ENCODE data around the gene CASQ2. TPM values are rescaled to one million over a fixed set of nuclear protein-coding genes. Genes with fewer than 3 reads are reported as not detected.

Gene CASQ2
- polyA plus RNA-seq, 3 donors from 2014 or later = not detected

DNA sequence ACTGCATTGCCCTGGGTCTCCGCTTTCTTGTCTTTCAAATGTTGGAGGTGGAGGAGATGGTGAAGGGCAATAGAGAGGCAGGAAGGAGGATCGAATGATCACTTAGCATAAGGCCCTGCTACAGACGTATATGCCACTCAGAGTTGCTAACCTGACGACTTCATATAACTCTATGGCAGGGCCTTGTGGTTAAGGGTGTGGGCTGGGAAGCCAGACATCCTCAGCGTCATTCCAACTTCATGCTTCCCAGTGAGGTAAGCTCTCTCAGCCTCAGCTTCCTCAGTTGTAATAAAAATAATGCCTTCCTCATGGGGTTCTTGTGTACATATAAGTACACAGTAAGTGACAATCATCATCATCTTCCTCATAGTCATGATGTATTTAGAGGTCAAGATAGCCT is 54.6 kb downstream of the CASQ2 start:
- Mint-ChIP-seq H3K36me3 (no peaks in the 10 kb centered on the region), H3K9me3 (no peaks in the 10 kb centered on the region), H3K27me3 (ENCODE audit: low read depth in 3 of 3) (peaks cover 2 to 10% (median 2%) of the 10 kb centered on the region in 3 donors), H3K27ac (no peak overlapping the region), H3K4me3 (no peak overlapping the region), H3K4me1 (no peaks in the 10 kb centered on the region)
- no peak for DNase-seq

DNA sequence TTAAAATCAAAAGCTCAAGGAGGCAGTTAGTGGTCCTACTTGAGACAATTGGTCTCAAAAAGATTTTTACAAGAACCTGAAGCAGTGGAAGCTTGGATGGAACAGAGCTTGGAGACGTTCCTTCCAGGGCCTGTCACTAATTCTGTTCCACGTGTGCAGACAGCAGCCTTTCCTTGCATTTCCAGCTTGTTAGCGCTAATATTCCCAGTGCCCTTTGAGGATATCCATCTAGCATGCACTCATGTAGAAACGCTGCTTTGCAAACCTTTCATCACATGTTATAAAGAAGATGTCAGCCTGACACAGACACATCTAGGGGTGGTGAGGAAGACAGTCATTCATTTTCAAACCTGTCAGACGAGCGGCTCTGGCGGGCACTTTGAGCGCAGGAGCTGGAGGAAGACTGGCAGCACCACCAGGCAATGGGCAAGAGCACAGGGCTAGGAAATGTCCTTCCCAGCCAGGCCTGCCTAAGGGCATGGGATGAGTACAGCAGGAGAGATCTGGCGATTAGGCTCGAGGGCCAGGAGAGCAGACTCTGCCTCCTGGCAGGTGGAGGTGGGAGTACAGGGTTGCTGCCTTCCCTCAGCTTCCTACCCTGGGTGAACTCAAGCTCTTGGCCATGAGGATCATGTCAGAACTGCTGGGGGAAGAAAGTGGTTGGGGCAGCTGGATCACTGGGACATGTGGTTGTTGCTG is 55.5 kb downstream of the CASQ2 start:
- Mint-ChIP-seq H3K4me3 (no peak overlapping the region), H3K27me3 (ENCODE audit: low read depth in 3 of 3) (peaks cover 2 to 10% (median 3%) of the 10 kb centered on the region in 3 donors), H3K36me3 (no peaks in the 10 kb centered on the region), H3K4me1 (no peaks in the 10 kb centered on the region), H3K9me3 (no peaks in the 10 kb centered on the region), H3K27ac (no peak overlapping the region)
- no peak for DNase-seq

DNA sequence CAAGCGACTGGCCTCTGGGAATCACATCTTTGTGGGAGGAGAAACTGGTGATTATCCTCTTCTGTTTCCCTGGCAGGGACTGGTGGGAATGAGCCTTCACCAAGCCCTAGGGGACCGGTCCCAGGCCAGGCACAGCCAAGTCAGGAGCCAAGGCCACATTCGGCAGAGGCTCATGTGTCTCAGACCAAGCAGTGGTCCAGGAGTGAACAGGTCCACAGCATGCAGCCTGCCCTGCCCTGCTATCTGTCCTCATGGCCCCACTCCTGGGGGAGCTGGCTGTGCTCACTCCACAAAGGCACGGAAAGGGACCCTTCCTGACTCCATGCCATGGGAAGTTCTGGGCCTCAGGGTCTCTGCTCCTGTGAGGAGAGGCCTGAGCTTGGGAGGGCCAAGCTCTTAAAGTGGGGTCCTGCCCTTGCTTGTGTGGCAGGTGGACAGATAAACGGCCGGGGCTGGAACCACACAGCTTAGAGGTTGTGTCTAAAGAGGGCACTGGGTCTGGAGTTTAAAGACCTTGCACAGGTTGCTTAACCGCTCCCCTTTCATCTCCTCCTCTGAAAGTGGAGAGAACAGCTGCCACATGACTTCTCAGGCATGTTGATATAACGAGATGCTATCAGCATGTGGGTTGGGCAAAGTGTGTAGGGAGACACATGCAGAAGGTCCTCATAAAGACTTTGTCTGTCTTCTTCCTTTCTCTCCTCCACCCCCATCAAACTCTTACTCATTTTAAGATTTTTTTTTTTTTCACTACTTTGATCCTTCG is 57.5 kb downstream of the CASQ2 start:
- H3K4me1 Mint-ChIP-seq = no peaks in the 10 kb centered on the region
- peaks cover 2 to 8% (median 3%) of the 10 kb centered on the region in 3 donors for H3K27me3 Mint-ChIP-seq (ENCODE audit: low read depth in 3 of 3)
- H3K4me3 Mint-ChIP-seq = no peak overlapping the region
- no peak overlapping the region for H3K27ac Mint-ChIP-seq
- no peaks in the 10 kb centered on the region for H3K9me3 Mint-ChIP-seq
- H3K36me3 Mint-ChIP-seq = no peaks in the 10 kb centered on the region
- DNase-seq = no peak

DNA sequence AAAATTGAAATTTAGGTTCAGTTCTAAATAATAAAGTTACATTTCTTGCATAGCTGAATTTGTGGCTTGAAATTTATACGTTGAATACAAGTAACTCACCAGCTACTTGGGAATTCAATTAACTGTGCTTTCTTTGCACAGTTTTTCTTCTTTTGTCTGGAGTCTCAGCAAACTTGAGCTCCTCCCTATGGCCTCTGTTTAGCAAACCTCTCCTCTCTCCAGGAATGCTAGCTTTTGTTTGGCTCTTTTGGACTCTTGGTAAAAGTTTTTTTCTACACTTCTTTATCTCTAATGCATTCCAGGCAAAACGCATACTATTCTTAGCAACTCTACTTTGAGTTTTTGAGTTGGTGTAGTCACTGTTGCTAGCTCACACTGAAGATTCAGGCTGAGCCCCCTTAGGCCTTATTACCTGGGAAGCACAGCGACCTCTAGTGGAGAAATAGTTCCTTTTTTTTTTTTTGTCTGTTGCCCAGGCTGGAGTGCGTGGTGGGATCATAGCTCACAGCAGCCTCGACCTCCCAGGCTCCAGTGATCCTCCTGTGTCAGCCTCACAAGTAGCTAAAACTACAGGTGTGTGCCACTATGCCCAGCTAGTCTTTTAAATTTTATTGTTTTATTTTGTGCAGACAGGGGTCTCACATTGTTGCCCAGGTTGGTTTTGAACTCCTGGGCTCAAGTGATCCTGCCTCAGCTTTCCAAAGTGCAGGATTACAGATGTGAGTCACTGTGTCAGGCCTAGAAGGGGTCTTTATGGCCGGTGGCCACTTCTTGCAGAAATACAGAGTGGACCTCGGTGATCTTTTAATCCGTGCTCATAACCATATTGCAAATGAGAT is 61.7 kb downstream of the CASQ2 start:
- no peaks in the 10 kb centered on the region for H3K4me1 Mint-ChIP-seq
- peaks cover under 1 to 3% (median 2%) of the 10 kb centered on the region in 3 donors for H3K27me3 Mint-ChIP-seq (ENCODE audit: low read depth in 3 of 3)
- H3K36me3 Mint-ChIP-seq = no peaks in the 10 kb centered on the region
- peak; percentile 28 to 43 (median 31) for DNase-seq
- H3K9me3 Mint-ChIP-seq = no peaks in the 10 kb centered on the region
- no peak overlapping the region for H3K27ac Mint-ChIP-seq
- H3K4me3 Mint-ChIP-seq = no peak overlapping the region

DNA sequence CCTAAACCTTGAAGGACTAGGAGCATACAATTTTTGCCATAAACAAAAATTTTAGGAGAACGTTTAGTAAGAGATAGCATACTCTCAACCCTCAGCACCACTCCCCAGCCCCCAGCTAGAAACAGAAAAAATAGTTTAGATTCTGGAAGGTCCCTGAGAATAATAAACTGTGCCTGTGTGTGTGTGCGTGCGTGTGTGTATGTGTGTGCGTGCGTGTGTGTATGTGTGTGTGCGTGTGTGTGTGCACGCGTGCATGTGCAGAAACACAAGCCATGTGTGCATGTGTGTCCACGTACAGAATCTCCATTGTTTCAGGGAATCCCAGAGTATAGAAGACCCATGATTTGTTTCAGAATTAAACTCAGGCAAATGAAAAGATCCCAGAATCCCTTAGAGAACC is 62.6 kb downstream of the CASQ2 start:
- no peak for DNase-seq
- peaks cover 0 to 3% (median 2%) of the 10 kb centered on the region in 3 donors for H3K27me3 Mint-ChIP-seq (ENCODE audit: low read depth in 3 of 3)
- H3K4me1 Mint-ChIP-seq = no peaks in the 10 kb centered on the region
- no peak overlapping the region for H3K4me3 Mint-ChIP-seq
- H3K36me3 Mint-ChIP-seq = no peaks in the 10 kb centered on the region
- no peaks in the 10 kb centered on the region for H3K9me3 Mint-ChIP-seq
- H3K27ac Mint-ChIP-seq = no peak overlapping the region

DNA sequence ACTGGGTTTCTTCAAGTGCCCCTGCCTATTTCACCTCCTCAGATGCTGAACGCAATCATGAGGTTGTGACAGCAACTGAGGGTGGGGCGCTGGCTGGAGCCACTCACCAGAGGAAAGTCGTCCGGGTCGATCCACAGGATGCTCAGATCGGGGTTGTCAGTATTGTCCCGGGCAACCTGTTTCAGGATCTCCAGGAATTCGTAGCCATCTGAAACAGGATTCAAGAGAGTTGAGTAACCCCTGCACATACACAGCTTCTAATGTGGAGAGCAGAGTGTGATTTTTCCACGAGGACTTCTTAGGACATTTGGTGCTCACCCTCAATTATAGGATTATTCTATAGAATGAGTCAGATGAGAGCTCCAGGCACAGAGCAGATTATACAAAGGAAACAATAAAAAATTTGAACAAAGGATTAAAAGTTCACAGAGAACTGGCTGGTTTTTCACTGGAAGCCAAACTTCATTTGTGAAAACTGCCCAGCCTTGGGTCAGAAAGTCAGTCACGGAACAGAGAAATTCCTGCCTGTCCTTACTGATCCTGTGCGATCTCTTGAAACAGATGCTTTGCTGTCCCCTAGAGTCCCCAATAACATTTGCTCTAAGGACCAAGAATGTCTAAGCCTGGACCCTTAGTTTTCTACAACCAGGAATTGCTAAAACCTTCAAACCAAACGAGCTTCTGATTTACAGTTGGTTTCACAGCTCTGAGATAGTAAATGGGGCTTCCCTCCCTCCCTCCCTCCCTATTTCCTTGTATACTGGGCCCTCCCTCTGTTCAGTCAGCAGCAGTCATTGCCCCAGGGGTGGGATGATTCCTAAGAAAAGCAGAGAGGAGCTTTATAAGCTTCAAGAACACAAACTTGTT is 63.2 kb downstream of the CASQ2 start:
- Mint-ChIP-seq H3K9me3 (no peaks in the 10 kb centered on the region), H3K4me1 (no peaks in the 10 kb centered on the region), H3K36me3 (no peaks in the 10 kb centered on the region), H3K27ac (no peak overlapping the region), H3K27me3 (ENCODE audit: low read depth in 3 of 3) (peaks cover 0 to 3% (median 0%) of the 10 kb centered on the region in 3 donors), H3K4me3 (no peak overlapping the region)
- DNase-seq = no peak

DNA sequence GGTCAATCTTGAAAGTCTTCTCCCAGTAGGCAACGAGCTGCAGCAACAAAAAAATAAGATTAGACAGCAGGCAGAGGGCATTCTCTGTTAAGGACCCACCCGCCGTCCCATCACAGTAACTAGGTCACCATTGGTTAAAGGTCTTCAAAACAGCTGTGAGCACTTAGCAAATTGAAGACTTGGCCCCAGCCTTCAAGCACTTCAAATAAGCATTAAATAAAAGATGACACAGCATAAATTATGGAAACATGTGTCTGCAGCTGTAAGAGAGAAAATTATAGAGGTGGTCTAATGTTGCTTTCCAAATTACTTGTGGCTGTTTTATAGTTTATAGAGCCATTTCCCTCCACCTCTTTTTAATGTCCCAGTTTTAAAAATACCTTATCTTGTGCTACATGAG is 65.6 kb downstream of the CASQ2 start:
- Mint-ChIP-seq H3K27ac (no peak overlapping the region), H3K4me1 (no peaks in the 10 kb centered on the region), H3K9me3 (no peaks in the 10 kb centered on the region), H3K4me3 (no peak overlapping the region), H3K27me3 (ENCODE audit: low read depth in 3 of 3) (no peaks in the 10 kb centered on the region), H3K36me3 (no peaks in the 10 kb centered on the region)
- DNase-seq = no peak

DNA sequence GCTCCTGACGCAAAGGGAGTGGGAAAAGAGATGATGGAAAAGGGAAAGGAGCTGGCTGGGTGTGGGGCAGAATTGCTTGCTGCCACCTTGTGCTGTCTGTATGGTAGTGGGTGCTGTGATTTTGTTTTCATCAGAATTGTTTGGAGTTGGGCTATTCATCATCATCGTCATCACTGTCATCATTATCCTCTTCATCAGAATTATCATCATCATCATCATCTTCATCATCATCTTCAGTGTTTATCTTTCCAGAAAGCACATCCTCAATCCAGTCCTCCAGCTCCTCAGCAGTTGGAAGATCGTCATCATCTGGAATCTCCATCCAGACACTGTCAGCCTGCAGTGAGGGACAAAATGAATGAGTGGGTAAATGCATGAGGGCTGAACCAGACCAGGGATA is 67.4 kb downstream of the CASQ2 start:
- no peaks in the 10 kb centered on the region for H3K4me1 Mint-ChIP-seq
- no peaks in the 10 kb centered on the region for H3K9me3 Mint-ChIP-seq
- H3K27me3 Mint-ChIP-seq (ENCODE audit: low read depth in 3 of 3) = no peaks in the 10 kb centered on the region
- no peak overlapping the region for H3K27ac Mint-ChIP-seq
- no peak overlapping the region for H3K4me3 Mint-ChIP-seq
- no peak for DNase-seq
- no peaks in the 10 kb centered on the region for H3K36me3 Mint-ChIP-seq

DNA sequence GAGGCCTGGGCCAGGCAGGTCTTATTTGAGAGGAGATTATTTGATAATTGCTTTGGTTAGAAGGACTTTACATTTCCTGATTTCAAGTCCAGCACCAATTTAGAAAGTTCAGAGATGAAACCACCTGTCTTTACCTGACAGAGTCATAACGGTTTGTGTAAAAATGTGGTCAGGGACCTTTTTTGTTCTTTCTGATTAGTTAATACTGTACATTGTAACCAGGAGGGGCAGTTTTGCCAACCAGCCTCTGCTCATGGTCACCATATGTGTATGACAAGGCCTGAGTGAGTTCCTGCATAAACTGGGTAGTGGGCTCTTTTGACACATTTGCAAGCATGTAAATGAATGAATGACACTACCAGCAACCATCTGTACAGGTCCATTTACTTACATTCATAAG is 70.9 kb downstream of the CASQ2 start:
- no peaks in the 10 kb centered on the region for H3K9me3 Mint-ChIP-seq
- H3K4me3 Mint-ChIP-seq = no peak overlapping the region
- H3K27ac Mint-ChIP-seq = no peak overlapping the region
- H3K27me3 Mint-ChIP-seq (ENCODE audit: low read depth in 3 of 3) = no peaks in the 10 kb centered on the region
- DNase-seq = no peak
- peaks cover 0 to 9% (median 3%) of the 10 kb centered on the region in 3 donors for H3K36me3 Mint-ChIP-seq
- H3K4me1 Mint-ChIP-seq = no peaks in the 10 kb centered on the region

DNA sequence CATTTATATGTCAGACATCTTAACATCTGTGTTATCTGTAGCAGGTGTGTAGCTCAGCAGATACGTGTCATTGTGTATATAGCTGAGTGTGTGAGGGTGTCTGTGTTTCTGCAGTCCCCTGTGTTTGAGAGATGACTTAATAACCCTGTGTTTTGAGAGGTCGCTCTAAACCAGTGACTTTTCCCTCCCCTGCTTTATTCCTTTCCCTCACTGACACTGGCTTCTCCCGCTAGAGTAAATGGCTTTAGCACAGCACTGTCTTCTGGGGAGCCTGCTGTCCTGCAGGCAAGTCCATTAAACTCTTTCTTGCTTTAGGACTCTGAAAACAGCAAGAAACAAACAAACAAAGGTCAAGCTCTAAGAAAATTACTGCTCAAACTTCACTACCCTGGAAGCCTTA is 73.7 kb downstream of the CASQ2 start:
- no peak overlapping the region for H3K4me3 Mint-ChIP-seq
- H3K4me1 Mint-ChIP-seq = no peaks in the 10 kb centered on the region
- no peaks in the 10 kb centered on the region for H3K9me3 Mint-ChIP-seq
- H3K27ac Mint-ChIP-seq = no peak overlapping the region
- peaks cover 5 to 32% (median 13%) of the 10 kb centered on the region in 3 donors for H3K36me3 Mint-ChIP-seq
- DNase-seq = no peak
- H3K27me3 Mint-ChIP-seq (ENCODE audit: low read depth in 3 of 3) = no peaks in the 10 kb centered on the region

DNA sequence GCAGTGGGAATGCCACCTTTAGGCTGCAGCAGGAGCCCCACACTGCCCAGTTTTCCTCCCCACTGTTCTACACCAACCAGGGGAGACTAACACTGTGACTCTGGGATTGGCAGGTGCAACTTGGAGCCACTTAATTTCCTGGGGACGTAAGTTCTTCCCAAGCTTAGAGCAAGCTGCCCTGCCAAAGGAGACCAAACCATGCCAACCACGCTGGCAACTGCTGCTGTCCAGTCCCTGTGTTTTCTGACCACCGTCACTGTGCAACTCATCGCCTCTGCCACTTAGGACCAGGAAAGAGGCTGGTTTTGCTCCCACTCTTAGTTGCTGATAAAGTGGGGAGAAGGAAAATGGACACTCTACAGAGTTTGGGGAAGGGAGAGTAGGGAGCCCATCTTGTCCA is 76.3 kb downstream of the CASQ2 start:
- peaks cover 5 to 32% (median 15%) of the 10 kb centered on the region in 3 donors for H3K36me3 Mint-ChIP-seq
- DNase-seq = no peak
- no peaks in the 10 kb centered on the region for H3K27me3 Mint-ChIP-seq (ENCODE audit: low read depth in 3 of 3)
- H3K9me3 Mint-ChIP-seq = no peaks in the 10 kb centered on the region
- no peaks in the 10 kb centered on the region for H3K4me1 Mint-ChIP-seq
- no peak overlapping the region for H3K4me3 Mint-ChIP-seq
- no peak overlapping the region for H3K27ac Mint-ChIP-seq

DNA sequence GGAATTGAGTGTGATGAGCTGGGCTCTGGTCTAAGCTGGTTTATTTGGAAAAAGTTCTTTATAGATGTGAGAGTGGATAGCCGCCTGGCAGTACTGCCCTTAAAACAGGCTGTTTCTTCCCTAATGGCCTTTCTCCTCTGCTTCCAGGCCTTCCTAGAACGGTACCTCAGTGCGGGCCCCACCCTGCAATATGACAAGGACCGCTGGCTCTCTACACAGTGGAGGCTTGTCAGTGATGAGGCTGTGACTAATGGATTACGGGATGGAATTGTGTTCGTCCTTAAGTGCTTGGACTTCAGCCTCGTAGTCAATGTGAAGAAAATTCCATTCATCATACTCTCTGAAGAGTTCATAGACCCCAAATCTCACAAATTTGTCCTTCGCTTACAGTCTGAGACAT is 77.5 kb downstream of the CASQ2 start:
- DNase-seq = no peak
- Mint-ChIP-seq H3K27me3 (ENCODE audit: low read depth in 3 of 3) (no peaks in the 10 kb centered on the region), H3K36me3 (peaks cover 5 to 32% (median 15%) of the 10 kb centered on the region in 3 donors), H3K9me3 (no peaks in the 10 kb centered on the region), H3K4me3 (no peak overlapping the region), H3K4me1 (no peaks in the 10 kb centered on the region), H3K27ac (no peak overlapping the region)

DNA sequence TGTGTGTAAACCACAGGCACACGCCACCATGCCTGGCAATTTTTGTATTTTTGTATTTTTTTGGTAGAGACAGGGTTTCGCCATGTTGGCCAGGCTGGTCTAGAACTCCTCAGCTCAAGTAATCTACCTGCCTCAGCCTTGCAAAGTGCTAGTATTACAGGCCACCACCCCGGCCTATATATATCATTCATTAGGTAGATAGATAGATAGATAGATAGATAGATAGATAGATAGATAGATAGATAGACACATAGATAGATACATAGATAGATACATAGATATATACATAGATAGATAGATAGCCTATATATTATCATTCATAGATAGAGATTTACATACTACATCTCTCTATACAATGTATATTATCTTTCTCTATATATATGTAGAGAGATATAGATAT is 80.8 kb downstream of the CASQ2 start:
- DNase-seq = no peak
- no peak overlapping the region for H3K4me3 Mint-ChIP-seq
- H3K27me3 Mint-ChIP-seq (ENCODE audit: low read depth in 3 of 3) = peaks cover 0 to 2% (median 0%) of the 10 kb centered on the region in 3 donors
- H3K36me3 Mint-ChIP-seq = peaks cover 13 to 41% (median 28%) of the 10 kb centered on the region in 3 donors
- H3K27ac Mint-ChIP-seq = no peak overlapping the region
- H3K4me1 Mint-ChIP-seq = peaks cover 3 to 7% of the 10 kb centered on the region in 2 donors
- H3K9me3 Mint-ChIP-seq = no peaks in the 10 kb centered on the region

All from immature natural killer cell (primary cell).